ENCODE measurements around the gene HOXC6. TPM values are rescaled to one million over a fixed set of nuclear protein-coding genes. Genes with fewer than 3 reads are reported as not detected.

HOXC6 gene
- total and polyA plus RNA-seq, 2 of the 13 experiments (the other 11 are each of a cell fraction or from before 2014, with no cell fraction given) = not detected

- Histone ChIP-seq H2AFZ (ENCODE audit: low read length) (no peak within 1 kb of the TSS), H3K27me3 (ENCODE audit: control insufficient read depth in 1 of 2, insufficient read depth in 2 of 2, low read length in 2 of 2) (peaks cover 6 to 42% of the 10 kb centered on the region in 2 experiments; a peak in 4 of 5 replicates), H4K20me1 (ENCODE audit: insufficient read depth, low read length) (no peaks in the 10 kb centered on the region), H3K9me3 (ENCODE audit: low read length) (no peaks in the 10 kb centered on the region), H3K4me2 (ENCODE audit: low read depth, low read length) (no peak within 1 kb of the TSS), H3K36me3 (replicated peaks in 1 of 2; ENCODE audit: control insufficient read depth in 1 of 2, insufficient read depth in 2 of 2, low read length in 2 of 2) (no peaks in the 10 kb centered on the region), H3K79me2 (ENCODE audit: insufficient read depth, low read length) (no peaks in the 10 kb centered on the region), H3K4me3 (replicated peaks in 1 of 3; ENCODE audit: insufficient read depth in 1 of 3, low read depth in 2 of 3, low read length in 3 of 3) (no peak within 1 kb of the TSS), H3K4me1 (ENCODE audit: insufficient read depth, low read length) (peaks cover 35% of the 10 kb centered on the region), H3K9ac (ENCODE audit: insufficient read depth, low read depth, low read length) (no peak within 1 kb of the TSS), H3K27ac (ENCODE audit: extremely low read length, insufficient read depth, low read length) (no peak within 1 kb of the TSS)
- POLR2A ChIA-PET = no interaction called here
- FAIRE-seq = no peak
- CTCF ChIA-PET (ENCODE audit: low intra/inter-chr PET ratio, low total read pairs) = interaction anchor here (0.9 to 2.3 kb wide), 3 partner anchors 216 to 232 kb away, joined by 3 to 12 read pairs (median 8); no protein-coding TSS in a partner anchor
- peak; percentile 53 for DNase-seq (ENCODE audit: low spot score)
- ATAC-seq = peak; percentile 48
- in situ Hi-C loops (cut with HindIII; ENCODE audit: extremely low pct_ligation_motif_present, low pct_unique_long_range_greater_than_20kb) = no loop called here
- intact Hi-C loops (cut with micrococcal nuclease; ENCODE audit: unreplicated experiment) = no loop called here
- no TSS peak for BruUV-seq (replicated peaks)
- WGBS (ENCODE audit: low lambda C conversion rate) = 61% methylated on average over 45 of the region's 55 CpGs
- peak; percentile 97 for TF ChIP-seq CREB1 (IDR thresholded peaks at IDR 0.05)
- TF ChIP-seq CREB1 (CRISPR knock-in tag; IDR thresholded peaks at IDR 0.05) = peak; percentile 38; the same call in 1 of the 2 replicates
- no peak for TF ChIP-seq CCDC6 (CRISPR knock-in tag; IDR thresholded peaks at IDR 0.05)
- TF ChIP-seq FOXA3 (CRISPR knock-in tag; IDR thresholded peaks at IDR 0.05) = no peak
- TF ChIP-seq SKI (IDR thresholded peaks at IDR 0.05; ENCODE audit: partially characterized antibody) = no peak
- no peak for TF ChIP-seq ZIK1 (CRISPR knock-in tag; IDR thresholded peaks at IDR 0.05; ENCODE audit: borderline replicate concordance, low read depth)
- no peak for TF ChIP-seq ZFY (CRISPR knock-in tag; IDR thresholded peaks at IDR 0.05)
- TF ChIP-seq ZSCAN5A (CRISPR knock-in tag; IDR thresholded peaks at IDR 0.05; ENCODE audit: borderline replicate concordance) = no peak
- no peak for TF ChIP-seq MEIS2 (CRISPR knock-in tag; IDR thresholded peaks at IDR 0.05)
- TF ChIP-seq ATF1 (CRISPR knock-in tag; IDR thresholded peaks at IDR 0.05) = peak; percentile 56
- TF ChIP-seq CBX5 (CRISPR knock-in tag; IDR thresholded peaks at IDR 0.05; ENCODE audit: borderline replicate concordance) = peak; percentile 26; the same call in 1 of the 2 replicates
- TF ChIP-seq HMGXB4 (CRISPR knock-in tag; IDR thresholded peaks at IDR 0.05; ENCODE audit: borderline replicate concordance in 1 of 2, low read depth in 1 of 2) = 0 out of 4 replicates have a peak, but pooled peaks of 1 of the 2 experiments have one; percentile 47
- no peak for TF ChIP-seq ZBTB26 (CRISPR knock-in tag; IDR thresholded peaks at IDR 0.05; ENCODE audit: borderline replicate concordance)
- TF ChIP-seq ZNF572 (CRISPR knock-in tag; IDR thresholded peaks at IDR 0.05) = 0 out of 2 replicates have a peak, but pooled peaks have one; percentile 40
- peak; percentile 74 for TF ChIP-seq STAG1 (CRISPR knock-in tag; IDR thresholded peaks at IDR 0.05)
- 0 out of 2 replicates have a peak, but pooled peaks have one; percentile 39 for TF ChIP-seq PCBP1 (IDR thresholded peaks at IDR 0.05; ENCODE audit: borderline replicate concordance, low read depth, low read length)
- TF ChIP-seq HNRNPLL (IDR thresholded peaks at IDR 0.05; ENCODE audit: low read depth, low read length, poor library complexity, severe bottlenecking) = peak; percentile 2
- no peak for TF ChIP-seq SP4 (CRISPR knock-in tag; IDR thresholded peaks at IDR 0.05)
- TF ChIP-seq TBX3 (IDR thresholded peaks at IDR 0.05; ENCODE audit: borderline replicate concordance) = no peak
- no peak for TF ChIP-seq KMT2B (CRISPR knock-in tag; IDR thresholded peaks at IDR 0.05)
- TF ChIP-seq MIER3 (CRISPR knock-in tag; IDR thresholded peaks at IDR 0.05; ENCODE audit: borderline replicate concordance) = no peak
These were observed 43.1 kb upstream of the HOXC6 start, which contains the start of gene HOXC10 for GRCh38 chr12:53984901-53985691. HOXC10 (plus strand) TSS chr12:53985146; CDS start chr12:53985260, 114 bp downstream.

All from HepG2 (cell line).